IPS DF 19.7 (cell line): ENCODE data around the gene IL1RAPL1.
"Not testable (repeated sequence)": the region's sequence is repeated elsewhere in the genome, so short reads cannot be mapped to it uniquely, and the experiment has no call there.

Experiments
- DNase-seq: peaks from one replicate; pipeline ENCODE4 v3.0.0-alpha.2; 2013; ENCODE audit warnings: low read depth, low spot score

Gene IL1RAPL1

DNA sequence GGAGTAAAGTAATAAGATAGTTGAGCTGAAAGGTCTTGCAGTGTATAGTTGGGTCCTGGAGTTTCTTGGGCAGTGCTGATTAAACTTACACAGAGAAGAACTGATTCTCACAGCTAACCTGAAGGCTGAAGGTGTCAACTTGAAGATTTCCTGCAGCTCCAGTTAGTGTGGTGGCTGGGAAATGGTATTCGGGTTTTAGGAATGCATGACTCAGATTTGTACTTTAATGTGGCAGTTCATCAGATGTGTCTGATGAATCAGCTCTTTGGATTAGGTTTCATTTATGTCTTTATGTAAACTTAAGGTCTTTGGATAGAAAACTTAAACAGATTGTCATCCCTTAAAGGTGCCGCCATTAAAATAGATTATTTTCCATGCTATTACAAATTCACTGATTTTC, 200.0 kb downstream of the IL1RAPL1 start:
- DNase-seq: no peak

DNA sequence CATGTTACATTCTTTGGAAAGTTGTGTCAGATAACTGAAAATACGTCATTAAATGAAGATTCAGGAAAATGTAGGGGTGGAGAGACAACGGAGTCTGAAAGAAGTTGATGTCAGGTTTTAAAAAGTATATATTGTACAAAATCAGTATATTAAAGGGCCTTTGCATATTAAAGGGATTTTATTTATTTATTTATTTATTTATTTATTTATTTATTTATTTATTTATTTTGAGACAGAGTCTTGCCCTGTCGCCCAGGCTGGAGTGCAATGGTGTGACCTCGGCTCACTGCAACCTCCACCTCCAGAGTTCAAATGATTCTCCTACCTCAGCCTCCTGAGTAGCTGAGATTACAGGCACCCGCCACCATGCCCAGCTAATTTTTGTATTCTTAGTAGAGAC, 213.4 kb downstream of the IL1RAPL1 start:
- DNase-seq: not testable (repeated sequence)

DNA sequence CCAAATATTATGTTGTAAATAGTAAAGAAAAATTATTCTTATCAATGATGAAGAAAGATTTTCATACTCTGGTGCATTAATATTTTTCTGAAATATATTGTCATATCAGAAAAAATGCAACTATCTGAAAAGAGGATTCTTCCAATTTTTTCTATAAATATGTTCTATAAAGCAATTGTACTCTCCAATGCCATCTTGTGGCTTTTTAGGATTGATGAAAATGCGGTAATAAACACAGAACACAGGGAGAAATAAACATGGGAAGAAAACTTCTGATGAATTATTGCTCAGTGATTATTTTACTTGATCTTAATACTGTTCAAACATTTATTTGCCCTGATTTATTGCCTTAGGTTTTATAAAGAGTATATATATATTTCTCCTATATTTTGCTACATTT, 215.4 kb downstream of the IL1RAPL1 start:
- no peak for DNase-seq

DNA sequence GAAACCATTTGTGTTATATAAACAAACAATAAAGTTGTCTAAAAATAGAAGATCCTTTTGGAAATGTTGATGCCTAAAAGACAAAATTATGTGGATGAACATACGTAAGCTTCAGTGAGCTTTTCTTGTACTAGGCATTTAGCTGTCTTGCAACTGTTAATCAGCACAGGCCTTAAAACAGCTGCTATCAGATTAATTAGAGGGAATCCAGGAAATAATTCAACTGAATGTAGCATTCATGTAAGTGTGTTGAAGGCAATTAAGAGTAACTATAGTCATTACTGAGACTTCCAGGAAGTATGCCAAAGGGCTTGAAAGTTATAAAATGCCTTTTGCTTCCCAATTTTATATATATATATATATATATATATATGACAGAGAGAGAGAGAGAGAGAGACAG, 248.7 kb downstream of the IL1RAPL1 start:
- DNase-seq: no peak

DNA sequence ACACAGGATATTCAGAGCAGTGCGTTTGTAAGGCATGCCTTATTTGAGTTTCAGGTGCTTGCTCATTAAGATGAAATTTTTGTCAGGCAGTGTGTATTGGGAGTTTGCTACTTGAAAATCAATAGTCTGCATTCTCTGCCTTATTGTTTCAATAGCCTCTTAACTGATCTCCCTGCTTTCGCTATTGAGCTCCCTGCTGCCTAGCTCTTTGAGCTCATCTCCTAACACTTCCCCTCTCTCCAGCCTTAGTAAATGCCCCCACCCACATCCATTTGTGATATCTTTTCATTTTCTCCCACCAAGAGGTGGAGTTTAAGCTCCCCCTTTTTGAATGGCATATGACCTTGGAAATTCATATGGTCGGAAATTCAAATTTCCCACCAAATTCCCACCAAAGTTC, 256.6 kb downstream of the IL1RAPL1 start:
- no peak for DNase-seq

DNA sequence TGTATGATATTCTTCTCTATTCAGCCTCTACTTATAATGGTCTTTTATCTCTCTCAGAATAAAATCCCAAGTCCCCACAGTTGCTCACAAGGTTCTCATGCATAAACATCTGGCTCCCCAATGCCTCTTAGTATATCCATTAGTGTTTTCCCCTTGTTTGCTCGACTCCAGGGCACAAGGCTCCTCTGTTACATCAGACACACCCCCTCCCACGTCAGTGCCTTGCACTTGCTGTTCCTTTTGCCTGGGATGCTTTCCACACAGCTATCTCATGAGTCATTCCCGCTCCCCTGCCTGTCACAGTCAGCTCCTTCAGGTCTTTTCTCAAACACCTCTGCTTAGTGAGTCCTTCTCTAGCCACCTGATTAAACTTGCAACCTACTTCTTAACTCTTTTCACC, 260.2 kb downstream of the IL1RAPL1 start:
- no peak for DNase-seq

DNA sequence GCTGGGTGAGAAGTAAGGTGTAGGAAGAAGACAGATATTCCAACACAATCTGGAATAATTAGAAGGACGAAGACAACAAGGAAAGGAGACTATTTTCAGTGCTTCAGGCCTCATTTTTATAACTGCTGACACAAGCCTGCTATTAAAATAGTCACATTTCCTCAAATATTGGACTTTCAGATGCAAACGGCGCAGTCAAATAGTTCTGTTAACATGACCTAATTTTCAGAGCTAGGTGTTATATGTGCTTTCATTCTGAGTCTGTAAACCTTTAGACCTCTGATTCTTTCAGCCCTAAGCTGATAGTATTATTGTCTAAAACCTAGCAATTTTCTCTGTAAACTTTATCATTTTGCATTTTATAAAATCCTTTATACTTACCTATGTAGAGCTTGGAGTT, 261.5 kb downstream of the IL1RAPL1 start:
- no peak for DNase-seq

DNA sequence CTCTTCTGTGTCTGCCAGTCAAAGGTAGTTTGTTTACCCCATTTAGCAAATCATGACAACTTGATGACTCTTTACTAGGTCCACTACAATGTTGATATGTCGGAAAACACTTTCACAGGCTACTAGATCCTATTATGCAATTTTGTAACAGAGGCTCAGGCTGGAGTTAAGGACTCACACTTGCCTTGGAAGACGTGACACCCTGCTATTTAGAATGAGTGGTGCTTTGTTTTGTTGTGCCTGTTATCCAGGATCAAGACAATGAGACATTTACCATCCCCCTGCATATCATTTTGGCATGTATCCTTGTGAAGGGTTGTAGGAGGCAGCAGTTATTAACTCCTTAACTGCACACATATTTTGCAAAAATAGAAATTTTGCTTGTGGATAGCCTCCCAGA, 263.7 kb downstream of the IL1RAPL1 start:
- no peak for DNase-seq

DNA sequence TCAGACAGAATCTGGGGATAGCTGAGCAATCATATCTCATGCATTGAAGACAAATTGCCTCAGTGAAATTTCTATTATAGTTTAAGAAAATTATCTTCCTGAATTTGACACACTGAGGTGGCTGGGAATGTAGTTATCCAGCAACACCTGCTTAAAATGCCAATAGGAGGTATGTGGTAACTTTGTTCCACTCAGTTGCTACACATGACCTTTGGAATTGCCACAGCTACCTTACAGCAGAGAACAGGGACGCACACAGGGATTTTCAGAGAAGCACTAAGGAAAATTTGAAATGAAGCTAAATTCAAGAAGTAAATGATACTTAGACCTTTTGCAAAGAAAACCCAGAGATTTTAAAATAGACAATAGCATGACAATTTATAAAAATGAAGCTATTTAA, 264.6 kb downstream of the IL1RAPL1 start:
- DNase-seq: no peak

DNA sequence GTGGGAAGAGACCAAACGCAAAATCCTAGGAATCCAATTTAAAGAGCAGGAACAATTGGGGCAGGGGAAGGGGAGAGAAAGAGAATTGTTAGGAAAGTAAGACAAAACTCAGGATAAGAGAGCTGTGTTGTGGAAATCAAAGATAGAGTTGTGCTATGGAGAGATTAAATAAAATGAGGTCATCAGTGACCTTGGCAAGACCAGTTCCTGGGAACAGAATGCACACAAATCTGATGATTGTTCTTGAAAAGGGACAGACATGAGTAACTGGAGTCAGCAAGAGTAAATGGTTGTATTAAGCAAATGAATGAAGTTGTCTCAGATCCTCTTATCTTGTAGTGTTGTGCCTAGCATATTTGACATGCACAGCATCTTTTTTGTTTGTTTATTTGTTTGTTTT, 267.4 kb downstream of the IL1RAPL1 start:
- DNase-seq: no peak

DNA sequence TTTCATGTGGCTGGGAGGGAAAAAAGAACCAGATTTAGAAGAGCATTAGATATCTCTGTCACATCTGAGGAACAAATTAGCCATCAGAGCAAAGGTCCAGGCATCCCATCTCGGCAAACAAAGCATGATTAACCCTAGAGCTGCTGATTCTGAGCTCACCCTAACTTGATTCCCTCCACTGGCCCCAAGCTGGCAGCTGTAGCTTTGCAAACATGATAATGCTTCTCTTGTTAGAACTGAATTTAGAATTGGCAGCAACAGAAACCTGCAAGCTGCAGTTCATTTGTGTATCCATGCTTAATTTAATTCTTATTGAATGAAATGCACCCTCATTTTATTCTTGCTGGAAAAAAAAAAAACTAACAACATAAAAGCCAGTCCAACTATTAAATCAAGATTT, 289.2 kb downstream of the IL1RAPL1 start:
- DNase-seq: no peak

DNA sequence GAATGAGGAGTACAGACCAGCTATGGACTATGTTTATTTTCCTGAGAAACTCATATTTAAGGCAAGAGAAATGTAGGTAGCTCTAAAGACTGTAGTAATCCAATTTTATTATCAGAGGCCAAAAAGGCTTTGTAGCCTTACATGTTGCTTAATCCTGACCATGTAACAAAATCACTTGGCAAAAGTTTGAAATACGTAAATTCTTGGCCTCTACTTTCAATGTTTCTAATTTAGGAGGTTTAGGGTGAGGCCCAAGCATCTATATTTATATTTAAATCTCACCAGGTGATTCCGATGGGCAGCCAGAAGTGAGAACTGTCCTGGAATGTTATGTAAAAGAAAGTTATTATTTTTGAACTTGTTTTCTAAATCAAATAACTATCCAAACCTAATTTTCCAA, 289.7 kb downstream of the IL1RAPL1 start:
- no peak for DNase-seq

DNA sequence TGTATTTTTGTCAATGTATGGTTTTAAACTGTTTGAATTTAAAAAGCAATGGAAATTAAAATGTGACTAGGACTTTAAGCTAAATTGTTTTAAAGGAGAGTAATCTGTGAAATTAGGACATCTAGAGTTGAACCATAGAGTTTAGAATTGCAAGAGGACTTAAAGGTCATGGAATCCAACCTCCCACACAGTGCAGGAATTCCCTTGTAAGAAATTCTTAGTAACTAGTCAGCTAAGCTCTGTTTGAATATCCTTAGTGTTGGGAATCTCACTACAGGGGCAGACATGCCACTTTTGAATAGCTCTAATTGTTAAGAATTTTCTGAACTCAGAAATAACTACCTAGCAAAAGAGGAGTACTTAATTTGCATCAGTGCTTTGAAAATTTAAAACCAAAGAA, 292.9 kb downstream of the IL1RAPL1 start:
- no peak for DNase-seq

DNA sequence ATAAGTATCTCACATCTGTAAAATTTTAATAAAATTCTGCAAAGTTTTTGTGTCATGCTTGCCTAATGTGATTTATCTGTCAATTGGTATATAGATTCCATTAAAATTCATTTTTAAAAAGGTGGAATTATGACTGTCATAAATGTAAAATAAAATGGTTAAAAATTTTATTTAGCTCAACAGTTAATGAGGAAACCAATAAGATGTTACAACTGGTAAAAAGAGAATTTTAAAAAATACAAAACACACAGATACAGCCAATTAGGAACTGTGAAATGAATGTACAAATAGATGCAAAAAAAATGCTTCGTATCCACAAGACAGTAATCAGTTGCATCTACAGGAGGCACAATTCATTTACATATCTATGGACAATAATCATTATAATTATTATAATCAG, 297.6 kb downstream of the IL1RAPL1 start:
- no peak for DNase-seq

DNA sequence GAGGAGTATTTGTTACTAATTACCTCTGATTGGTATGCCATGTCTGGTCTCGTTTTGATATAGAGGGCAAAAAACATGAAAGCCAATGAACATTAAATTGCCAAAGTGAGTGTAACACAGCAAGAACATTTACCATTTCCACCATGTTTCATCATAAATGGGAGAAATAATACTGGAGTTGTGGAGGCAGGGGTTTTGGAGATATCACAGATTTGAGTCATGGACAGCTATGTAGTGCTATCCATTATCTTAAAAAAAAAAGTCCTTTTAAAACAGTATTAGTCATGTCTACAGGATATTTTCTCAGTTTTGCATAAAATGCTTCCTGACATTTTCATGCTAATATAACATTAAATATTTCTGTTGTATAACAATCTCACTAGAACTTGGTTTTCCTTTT, 301.2 kb downstream of the IL1RAPL1 start:
- DNase-seq: no peak

DNA sequence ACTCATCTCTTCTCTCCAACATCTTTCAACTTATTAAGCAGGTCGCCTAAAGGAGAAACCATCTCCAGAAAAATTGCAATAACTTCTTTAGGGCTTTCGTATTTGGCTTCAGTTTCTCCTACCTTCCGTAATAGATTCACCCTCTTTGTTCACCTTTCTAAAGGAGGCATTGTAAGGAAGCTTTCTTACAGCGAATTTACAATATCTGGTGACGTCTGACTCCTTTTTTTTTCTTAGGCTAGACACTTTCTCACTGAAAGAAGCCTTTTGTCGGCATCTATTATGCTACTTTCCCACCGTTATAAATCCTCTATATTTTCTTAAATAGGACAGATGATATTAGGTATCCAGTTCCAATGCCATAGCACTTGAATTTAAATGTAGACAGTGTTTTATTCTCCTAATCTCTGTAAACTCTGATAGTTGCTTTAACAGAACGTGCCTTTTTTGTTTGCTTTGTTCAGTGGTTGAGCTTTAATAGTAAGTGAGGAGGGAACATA, 302.4 kb downstream of the IL1RAPL1 start:
- DNase-seq: no peak

DNA sequence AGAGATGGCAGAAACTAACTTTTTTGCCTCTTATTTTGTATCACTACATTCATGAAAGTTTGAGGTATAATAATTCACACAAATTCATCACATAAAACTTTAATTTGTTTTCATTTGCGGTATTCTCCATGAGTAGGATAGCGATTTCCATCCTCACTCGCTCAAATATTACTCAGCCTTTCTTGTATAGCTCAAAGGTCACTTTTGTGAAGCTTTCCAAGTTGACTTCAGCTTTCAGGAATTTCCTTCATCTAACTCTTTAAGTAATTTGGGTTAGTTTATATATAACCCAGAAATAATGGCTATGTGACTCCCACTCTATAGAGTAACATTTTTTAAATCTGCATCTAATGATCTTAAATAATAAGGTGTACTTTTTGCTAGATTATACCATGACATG, 314.4 kb downstream of the IL1RAPL1 start:
- DNase-seq: no peak

DNA sequence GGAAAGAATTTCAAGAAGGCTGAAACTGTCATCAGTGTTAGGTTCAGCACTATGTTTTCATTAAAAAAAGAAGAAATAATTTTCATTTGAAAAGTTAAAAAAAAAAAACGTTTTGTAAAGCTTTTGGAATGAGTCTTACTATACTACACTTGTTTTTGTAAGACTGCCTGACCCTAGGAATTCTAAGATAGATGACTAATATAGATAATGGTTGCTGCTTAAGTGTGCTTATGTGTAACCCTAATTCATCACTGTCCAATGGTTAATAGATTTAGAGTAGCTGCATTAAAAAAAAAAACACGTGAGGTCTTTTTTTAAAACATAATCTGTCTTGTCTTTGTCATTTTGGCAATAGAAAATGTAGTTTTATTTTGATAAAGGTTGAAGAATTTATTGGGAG, 323.2 kb downstream of the IL1RAPL1 start:
- no peak for DNase-seq

DNA sequence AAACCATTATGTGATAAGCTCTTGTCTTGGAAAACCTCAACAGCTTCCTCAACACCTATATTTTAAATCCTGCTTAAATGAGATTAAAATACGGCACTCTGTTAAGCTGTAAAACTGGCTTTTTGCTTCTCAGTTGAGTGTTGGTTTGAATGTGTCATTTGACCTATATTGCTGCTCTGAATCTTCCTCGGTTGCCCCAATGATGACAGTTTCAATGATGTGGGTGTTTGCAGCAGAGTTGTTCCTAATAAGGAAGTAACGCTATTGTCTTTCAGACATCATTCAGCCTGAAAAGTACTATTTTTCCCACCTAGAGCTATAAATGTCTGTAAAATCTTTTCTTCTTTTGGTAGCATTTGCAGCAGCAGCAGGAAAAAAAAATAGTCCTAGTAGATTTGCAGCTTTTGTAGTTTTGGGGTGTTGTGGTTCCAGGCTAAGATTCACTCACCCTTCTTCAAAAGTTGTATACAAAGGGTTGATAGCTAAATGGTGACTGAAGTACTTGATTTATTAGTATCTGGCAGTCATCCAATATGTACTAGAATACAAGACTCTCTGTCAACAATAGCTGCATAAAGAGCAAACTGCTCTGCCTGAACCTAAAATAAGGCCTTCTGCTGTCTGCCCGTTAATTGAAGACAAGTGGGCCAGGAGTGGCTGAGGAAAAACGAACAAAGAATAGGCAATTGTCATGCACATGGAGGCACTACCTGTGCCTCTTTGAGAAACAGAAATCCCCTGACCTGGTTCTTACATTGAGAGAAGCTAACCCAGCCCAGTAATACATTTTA, 333.1 kb downstream of the IL1RAPL1 start:
- DNase-seq: no peak

DNA sequence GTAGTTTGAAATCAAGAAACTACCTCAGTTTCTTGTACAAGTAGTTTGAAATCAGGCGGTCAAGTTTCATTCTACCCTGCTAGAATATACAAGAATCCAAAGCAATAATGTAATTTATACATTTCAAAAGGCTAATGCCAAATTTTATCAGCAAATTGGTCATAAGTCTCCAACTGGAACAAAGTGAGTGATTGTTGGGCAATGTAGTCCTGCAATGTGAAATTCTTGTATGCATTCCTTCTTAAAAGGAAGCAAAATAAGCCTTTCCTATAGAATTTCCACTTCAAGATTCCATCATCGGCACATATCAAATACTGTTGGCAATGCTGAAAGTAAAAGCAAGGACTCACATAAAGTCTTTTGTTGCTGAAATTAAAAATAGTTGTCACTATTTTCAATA, 334.9 kb downstream of the IL1RAPL1 start:
- DNase-seq: no peak

DNA sequence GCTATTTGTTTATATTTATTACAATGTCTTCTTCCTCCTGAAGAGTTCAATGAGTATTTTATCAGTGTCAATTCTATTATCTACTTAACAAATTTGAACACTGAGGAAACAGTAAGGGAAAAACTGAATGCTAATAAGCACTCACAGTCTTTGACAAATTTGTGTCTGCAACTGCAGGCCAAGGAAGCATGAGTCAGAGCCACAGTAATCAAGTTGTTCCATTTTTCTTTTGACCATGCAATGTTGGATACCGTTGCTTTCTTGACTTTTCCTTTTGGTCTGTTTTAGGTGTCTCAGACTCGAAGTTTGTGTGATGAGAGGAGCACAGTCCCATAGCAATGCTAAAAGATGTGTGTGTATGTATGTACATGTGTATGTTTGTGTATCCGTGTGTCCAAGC, 359.6 kb downstream of the IL1RAPL1 start:
- DNase-seq: no peak

DNA sequence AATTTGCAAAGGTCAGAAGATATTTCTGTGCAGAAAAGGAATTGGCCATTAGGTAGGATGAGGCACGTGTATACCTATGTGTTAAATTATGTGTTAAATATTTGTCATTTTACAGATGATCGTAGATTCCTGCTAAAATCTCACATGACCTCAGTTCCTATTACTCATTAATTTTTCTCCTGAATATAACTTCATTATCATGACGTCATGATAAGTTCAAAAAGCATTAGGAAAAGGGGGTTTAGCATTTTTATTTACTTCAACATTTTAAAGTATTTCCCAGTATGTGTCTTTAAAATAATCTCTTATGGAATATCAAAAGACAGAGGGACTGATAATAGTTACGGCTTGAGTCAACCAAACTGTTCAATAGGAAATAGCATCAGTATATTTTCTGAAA, 372.8 kb downstream of the IL1RAPL1 start:
- DNase-seq: no peak

DNA sequence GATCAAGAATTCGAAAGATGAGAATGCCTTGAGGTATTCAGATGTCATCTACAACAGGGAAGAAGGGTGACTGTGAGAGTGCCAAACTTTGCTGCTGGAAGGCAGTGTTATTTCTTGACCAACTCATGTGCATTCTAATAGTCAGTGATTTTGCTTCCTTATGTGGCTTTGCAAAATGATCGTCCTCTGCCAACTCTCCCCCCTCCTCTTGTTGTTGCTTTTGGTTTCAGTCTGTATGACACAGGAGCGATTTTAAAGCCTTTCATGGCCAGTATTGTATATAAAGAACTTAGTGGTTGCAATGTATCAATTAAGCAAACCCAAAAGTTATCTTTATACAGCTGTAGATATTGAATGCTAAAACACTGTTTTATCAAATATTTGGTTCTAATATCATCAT, 379.1 kb downstream of the IL1RAPL1 start:
- DNase-seq: no peak

DNA sequence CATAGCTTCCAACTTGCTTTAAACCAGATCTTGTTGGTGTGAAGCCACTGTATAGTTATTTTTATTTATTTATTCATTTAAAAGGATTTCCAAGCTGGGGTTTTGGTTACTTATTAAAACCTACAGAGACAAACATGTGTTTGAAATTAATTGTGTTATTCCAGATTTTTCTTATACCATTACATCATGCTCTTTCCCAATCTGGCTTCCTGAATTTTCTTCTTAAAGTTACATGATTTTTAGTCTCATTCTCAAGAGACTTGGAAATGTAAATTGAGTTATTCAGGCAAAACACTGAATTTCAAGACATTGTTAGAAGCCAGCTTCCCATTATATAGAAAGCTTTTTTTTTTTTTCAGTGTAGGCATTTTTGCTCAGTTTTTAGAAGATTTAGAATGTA, 381.9 kb downstream of the IL1RAPL1 start:
- DNase-seq: no peak
